Measurements from ENCODE around the gene CYP11A1.
A peak's percentile ranks its signal among the peaks of the same experiment; 100 is the strongest.

CYP11A1 gene

DNA sequence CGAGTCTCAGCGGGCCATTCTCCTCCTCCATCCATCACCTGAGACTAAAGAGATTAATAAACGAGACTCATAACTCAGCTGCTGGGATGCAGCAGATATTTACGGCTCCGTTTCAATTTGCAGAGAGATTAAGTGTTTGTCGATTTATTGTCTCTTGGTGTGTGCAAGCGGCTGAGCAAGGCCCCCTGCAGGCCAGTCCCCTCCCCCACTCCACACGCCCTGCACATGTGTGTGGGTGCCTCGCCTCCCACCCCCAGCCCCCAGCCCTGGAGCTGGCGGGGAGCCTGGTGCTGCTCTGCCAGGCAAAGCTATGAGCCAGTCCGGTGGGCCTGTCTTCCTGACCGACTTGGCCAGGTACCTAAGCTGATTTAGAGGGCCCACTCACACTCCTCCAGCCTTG, 63.0 kb downstream of the CYP11A1 start:
- H3K27me3 ChIP-seq (replicated peaks; ENCODE audit: insufficient read depth, low read length) = peaks cover 98% of the 10 kb centered on the region
- H3K79me2 ChIP-seq (ENCODE audit: low read length) = no peaks in the 10 kb centered on the region

DNA sequence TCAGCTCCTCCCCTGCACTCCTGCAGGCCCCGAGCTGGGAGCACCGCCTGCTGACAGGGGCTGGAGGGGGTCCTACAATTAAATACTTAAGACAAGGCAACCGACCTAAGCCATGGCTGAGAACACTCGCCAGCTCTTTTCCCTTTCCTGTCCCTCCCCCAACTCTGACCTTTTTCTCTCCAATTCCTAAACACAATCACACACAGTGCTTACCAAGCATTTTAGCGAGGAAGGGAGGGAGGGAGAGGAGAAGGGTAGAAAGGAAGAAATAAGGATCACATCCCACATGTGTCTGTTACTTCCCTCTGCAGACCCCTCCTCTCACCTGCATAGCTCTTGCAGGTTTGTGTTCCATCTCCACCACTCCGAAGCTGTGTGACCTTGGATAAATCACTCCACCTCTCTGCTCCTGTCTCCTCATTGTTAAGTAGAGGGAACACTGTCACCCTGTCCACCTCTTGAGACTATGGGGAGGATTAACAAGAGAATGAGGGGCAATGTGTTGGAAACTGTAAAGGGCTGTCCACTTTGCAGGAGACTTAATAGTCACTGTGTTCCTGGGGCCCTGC, 63.6 kb downstream of the CYP11A1 start:
- H3K4me2 ChIP-seq (ENCODE audit: low read depth, low read length) = no peak overlapping the region
- no peaks in the 10 kb centered on the region for H3K9me2 ChIP-seq (replicated peaks; ENCODE audit: insufficient read depth, low read length)
- H3K27me3 ChIP-seq (replicated peaks; ENCODE audit: insufficient read depth, low read length) = peaks cover 98% of the 10 kb centered on the region
- no peak for TF ChIP-seq EZH2phosphoT487 (IDR thresholded peaks at IDR 0.05; ENCODE audit: low read length)
- TF ChIP-seq, protein P1, sequence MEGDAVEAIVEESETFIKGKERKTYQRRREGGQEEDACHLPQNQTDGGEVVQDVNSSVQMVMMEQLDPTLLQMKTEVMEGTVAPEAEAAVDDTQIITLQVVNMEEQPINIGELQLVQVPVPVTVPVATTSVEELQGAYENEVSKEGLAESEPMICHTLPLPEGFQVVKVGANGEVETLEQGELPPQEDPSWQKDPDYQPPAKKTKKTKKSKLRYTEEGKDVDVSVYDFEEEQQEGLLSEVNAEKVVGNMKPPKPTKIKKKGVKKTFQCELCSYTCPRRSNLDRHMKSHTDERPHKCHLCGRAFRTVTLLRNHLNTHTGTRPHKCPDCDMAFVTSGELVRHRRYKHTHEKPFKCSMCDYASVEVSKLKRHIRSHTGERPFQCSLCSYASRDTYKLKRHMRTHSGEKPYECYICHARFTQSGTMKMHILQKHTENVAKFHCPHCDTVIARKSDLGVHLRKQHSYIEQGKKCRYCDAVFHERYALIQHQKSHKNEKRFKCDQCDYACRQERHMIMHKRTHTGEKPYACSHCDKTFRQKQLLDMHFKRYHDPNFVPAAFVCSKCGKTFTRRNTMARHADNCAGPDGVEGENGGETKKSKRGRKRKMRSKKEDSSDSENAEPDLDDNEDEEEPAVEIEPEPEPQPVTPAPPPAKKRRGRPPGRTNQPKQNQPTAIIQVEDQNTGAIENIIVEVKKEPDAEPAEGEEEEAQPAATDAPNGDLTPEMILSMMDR (IDR thresholded peaks at IDR 0.05; ENCODE audit: low read length) = no peak
- TF ChIP-seq EZH2 (optimal IDR thresholded peaks at IDR 0.05; ENCODE audit: low read depth, low read length) = no peak
- H3K4me3 ChIP-seq (ENCODE audit: low read length) = no peak overlapping the region
- no peaks in the 10 kb centered on the region for H3K79me2 ChIP-seq (ENCODE audit: low read length)
- H3K36me3 ChIP-seq (replicated peaks; ENCODE audit: insufficient read depth, low read length) = no peaks in the 10 kb centered on the region
- H3K9ac ChIP-seq (ENCODE audit: low read length) = no peak overlapping the region
- H4K20me1 ChIP-seq (ENCODE audit: insufficient read depth, low read length) = no peaks in the 10 kb centered on the region
- no peak overlapping the region for H2AFZ ChIP-seq (ENCODE audit: low read length)
- no peaks in the 10 kb centered on the region for H3F3A ChIP-seq (ENCODE audit: insufficient read depth, low read length)
- DNase-seq = no peak
- H3K9me3 ChIP-seq (replicated peaks; ENCODE audit: insufficient read depth, low read length) = no peaks in the 10 kb centered on the region
- no peaks in the 10 kb centered on the region for H3K4me1 ChIP-seq (ENCODE audit: low read length)
- no peak overlapping the region for H3K27ac ChIP-seq (ENCODE audit: low read length)

More for the DNA sequence above, 63.0 kb downstream of the CYP11A1 start:
- H3K36me3 ChIP-seq (replicated peaks; ENCODE audit: insufficient read depth, low read length) = no peaks in the 10 kb centered on the region
- H3K9me2 ChIP-seq (replicated peaks; ENCODE audit: insufficient read depth, low read length) = no peaks in the 10 kb centered on the region
- H3K9me3 ChIP-seq (replicated peaks; ENCODE audit: insufficient read depth, low read length) = no peaks in the 10 kb centered on the region
- no peak overlapping the region for H3K27ac ChIP-seq (ENCODE audit: low read length)
- no peak overlapping the region for H2AFZ ChIP-seq (ENCODE audit: low read length)
- H4K20me1 ChIP-seq (ENCODE audit: insufficient read depth, low read length) = no peaks in the 10 kb centered on the region
- no peaks in the 10 kb centered on the region for H3F3A ChIP-seq (ENCODE audit: insufficient read depth, low read length)
- no peak overlapping the region for H3K4me2 ChIP-seq (ENCODE audit: low read depth, low read length)
- TF ChIP-seq EZH2 (optimal IDR thresholded peaks at IDR 0.05; ENCODE audit: low read depth, low read length) (no peak), EZH2phosphoT487 (IDR thresholded peaks at IDR 0.05; ENCODE audit: low read length) (no peak)
- TF ChIP-seq, protein P1 (IDR thresholded peaks at IDR 0.05; ENCODE audit: low read length) = no peak
- no peak overlapping the region for H3K4me3 ChIP-seq (ENCODE audit: low read length)
- H3K9ac ChIP-seq (ENCODE audit: low read length) = no peak overlapping the region
- no peaks in the 10 kb centered on the region for H3K4me1 ChIP-seq (ENCODE audit: low read length)
- no peak for DNase-seq

DNA sequence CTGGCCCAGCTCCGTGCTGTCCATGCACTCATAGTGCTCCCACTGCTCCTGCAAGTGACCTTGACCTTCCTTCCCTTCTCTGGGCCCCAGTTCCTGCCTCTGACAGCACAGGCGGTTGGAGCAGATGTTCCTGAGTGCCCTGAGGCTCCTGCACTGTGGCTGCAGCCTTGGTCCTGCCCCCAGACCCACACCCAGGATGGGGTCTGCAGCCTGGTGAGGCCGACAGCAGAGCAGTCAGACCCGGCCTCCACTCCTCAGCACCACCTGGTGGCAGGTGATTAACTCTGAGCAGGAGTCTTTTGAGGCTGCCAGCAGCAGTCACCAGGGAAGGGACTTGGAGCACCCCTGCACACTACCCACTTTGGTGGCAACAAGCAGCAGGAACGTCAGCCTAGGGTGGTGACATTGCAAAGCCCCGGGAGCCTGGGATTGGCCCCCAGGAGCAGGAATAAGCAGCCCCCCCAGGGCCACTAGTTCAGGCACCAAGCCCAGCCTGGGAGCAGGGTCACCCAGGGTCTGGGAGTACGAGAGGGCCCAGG, 64.6 kb downstream of the CYP11A1 start:
- Histone ChIP-seq H3K36me3 (replicated peaks; ENCODE audit: insufficient read depth, low read length) (no peaks in the 10 kb centered on the region), H3K27me3 (replicated peaks; ENCODE audit: insufficient read depth, low read length) (peaks cover 98% of the 10 kb centered on the region), H3K79me2 (ENCODE audit: low read length) (no peaks in the 10 kb centered on the region), H3K4me3 (ENCODE audit: low read length) (no peak overlapping the region), H3K27ac (ENCODE audit: low read length) (no peak overlapping the region), H3K9ac (ENCODE audit: low read length) (no peak overlapping the region), H3F3A (ENCODE audit: insufficient read depth, low read length) (no peaks in the 10 kb centered on the region), H4K20me1 (ENCODE audit: insufficient read depth, low read length) (no peaks in the 10 kb centered on the region), H2AFZ (ENCODE audit: low read length) (no peak overlapping the region), H3K9me3 (replicated peaks; ENCODE audit: insufficient read depth, low read length) (no peaks in the 10 kb centered on the region), H3K4me2 (ENCODE audit: low read depth, low read length) (no peak overlapping the region), H3K9me2 (replicated peaks; ENCODE audit: insufficient read depth, low read length) (no peaks in the 10 kb centered on the region), H3K4me1 (ENCODE audit: low read length) (no peaks in the 10 kb centered on the region)
- DNase-seq = no peak
- TF ChIP-seq EZH2phosphoT487 (IDR thresholded peaks at IDR 0.05; ENCODE audit: low read length) (no peak), EZH2 (optimal IDR thresholded peaks at IDR 0.05; ENCODE audit: low read depth, low read length) (no peak)
- TF ChIP-seq, protein P1 (IDR thresholded peaks at IDR 0.05; ENCODE audit: low read length) = peak; percentile 56

Measured in MM.1S (cell line).